NB4 (cell line): ENCODE results near the gene SLC2A9.

Experiments used
- MAX ChIP-seq: IDR thresholded peaks from 2 replicates; pipeline ENCODE4 v1.6.1; 2011; ENCODE audit warnings: low read depth, low read length
- POLR2A ChIP-seq: IDR thresholded peaks from 2 replicates; pipeline ENCODE4 v1.6.1; 2011; ENCODE audit warnings: mild to moderate bottlenecking; ENCODE audit not compliant: insufficient read length; ENCODE audit errors: extremely low read depth
- TF ChIP-seq, protein P1 (sequence below): IDR thresholded peaks from one replicate; pipeline ENCODE4 v1.5.1; 2012; ENCODE audit warnings: low read depth, low read length

DNA sequence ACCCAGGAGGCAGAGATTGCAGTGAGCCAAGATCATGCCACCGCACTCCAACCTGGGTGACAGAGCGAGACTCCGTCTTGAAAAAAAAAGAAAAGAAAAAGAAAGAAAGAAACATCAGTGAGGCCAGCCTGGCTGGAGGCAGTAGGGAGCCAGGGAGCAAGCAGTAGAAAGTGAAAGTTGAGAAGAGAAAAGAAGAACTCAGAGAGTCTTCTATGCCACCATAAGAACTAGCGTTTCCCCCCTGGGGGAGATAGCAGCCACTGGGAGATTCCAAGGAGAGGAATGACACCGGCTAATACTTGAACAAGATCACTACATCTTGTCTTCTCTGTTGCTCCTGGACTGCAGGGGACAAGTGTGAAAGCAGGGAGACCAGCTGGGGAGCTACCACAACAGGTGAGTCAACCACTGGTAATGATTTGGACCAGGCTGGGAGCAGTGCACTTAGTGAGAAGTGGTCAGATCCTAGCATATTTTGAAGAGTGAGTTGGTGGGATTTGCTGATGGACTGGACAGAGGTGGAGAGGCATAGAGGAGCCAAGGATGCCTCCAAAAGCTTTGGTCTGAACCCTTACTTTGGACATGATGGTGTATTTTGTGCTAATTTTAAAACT, 33.4 kb downstream of the SLC2A9 start:
- TF ChIP-seq POLR2A (no peak), MAX (no peak)
- TF ChIP-seq, protein P1, sequence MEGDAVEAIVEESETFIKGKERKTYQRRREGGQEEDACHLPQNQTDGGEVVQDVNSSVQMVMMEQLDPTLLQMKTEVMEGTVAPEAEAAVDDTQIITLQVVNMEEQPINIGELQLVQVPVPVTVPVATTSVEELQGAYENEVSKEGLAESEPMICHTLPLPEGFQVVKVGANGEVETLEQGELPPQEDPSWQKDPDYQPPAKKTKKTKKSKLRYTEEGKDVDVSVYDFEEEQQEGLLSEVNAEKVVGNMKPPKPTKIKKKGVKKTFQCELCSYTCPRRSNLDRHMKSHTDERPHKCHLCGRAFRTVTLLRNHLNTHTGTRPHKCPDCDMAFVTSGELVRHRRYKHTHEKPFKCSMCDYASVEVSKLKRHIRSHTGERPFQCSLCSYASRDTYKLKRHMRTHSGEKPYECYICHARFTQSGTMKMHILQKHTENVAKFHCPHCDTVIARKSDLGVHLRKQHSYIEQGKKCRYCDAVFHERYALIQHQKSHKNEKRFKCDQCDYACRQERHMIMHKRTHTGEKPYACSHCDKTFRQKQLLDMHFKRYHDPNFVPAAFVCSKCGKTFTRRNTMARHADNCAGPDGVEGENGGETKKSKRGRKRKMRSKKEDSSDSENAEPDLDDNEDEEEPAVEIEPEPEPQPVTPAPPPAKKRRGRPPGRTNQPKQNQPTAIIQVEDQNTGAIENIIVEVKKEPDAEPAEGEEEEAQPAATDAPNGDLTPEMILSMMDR = no peak
